NOMO-1 (cell line): Measurements from ENCODE around the gene LGR6.
"Not testable (repeated sequence)": the region's sequence is repeated elsewhere in the genome, so short reads cannot be mapped to it uniquely, and the experiment has no call there.

Experiments
- DNase-seq, 2 experiments: peaks; one replicate each; lab custom pipeline; 2025; ENCODE audit not compliant: unreplicated experiment in 2 of 2; lab: John Stamatoyannopoulos, UW

Gene LGR6

GRCh38 chr1:202235003-202235660, 41.5 kb downstream of the LGR6 start:
- DNase-seq: no peak

- DNase-seq: peak; percentile 22 to 27
Measured at GRCh38 chr1:202235856-202236837, 42.5 kb downstream of the LGR6 start.

DNA sequence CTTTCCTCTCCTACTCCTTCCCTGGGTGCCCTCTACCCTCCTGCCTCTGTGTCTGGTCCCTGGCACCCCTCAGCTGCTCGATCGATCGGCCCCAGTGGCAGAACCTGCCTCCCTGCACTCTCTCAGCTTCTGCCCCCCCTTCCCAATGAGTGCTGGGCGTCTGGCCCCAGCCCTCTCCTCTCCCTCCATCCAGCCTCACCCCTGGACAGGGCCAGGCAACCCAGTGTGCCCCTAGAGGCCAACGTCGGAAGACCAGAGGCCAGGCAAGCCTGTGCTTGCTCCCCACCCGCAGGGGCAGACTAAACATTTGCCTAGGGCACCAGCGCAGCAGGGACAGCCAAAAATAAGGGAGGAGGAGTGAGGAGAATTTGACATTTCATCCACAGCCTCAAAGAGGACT, 43.5 kb downstream of the LGR6 start:
- peak in 1 of 2 experiments; percentile 7 for DNase-seq

- no peak for DNase-seq
Measured at GRCh38 chr1:202238914-202239313, 45.3 kb downstream of the LGR6 start.

DNA sequence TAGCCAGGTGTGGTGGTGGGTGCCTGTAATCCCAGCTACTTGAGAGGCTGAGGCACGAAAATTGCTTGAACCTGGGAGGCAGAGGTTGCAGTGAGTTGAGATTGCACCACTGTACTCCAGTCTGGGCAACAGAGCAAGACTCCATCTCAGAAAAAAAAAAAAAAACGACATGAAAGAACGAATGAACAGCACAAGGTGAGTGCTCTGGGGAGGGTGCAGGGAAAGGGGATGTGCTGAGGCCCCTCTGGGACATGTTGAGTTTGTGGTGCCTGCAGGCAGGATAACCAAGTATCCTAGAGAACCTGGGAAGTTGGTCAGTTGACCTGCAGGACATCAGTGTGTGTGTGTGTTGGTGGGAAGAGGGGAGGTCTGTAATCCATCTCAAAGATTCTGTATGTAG, 46.6 kb downstream of the LGR6 start:
- DNase-seq: not testable (repeated sequence)

GRCh38 chr1:202240956-202241355, 47.4 kb downstream of the LGR6 start:
- no peak for DNase-seq

DNA sequence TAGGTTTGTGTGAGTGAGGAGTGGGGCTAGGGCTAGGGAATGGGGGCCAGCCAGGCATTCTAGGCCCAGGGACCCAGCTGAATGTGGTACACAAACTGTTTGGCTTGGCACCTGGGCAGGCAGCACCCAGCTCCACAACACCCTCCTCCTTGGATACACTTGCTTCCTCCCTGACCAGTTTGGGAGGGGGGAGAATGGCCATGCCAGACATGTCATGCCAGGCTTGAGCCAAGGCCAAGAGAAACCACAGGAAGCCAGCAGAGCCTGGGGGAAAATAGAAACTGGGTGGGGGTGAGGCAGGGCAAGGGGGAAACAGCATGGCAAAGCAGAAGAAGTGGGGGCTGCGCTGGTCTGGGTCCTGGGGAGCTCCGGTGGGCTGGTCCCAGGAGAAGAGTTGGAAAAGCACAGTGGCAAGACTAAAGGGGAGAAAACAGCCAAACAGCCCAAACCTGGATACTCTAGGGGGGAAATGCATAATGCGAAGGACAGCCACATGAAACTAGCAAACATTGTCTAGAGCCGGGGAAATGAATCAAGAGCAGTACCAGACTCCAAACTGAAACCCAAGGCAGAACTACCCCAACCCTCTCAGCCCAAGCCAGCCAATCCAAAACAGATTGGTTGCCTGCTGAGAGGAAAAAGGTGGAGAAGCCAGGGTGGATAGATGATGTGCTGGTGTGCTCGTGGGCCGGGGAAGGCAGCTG, 47.9 kb downstream of the LGR6 start:
- no peak for DNase-seq

GRCh38 chr1:202242080-202242419, 48.5 kb downstream of the LGR6 start:
- no peak for DNase-seq

- DNase-seq: no peak
Measured at GRCh38 chr1:202243006-202243405, 49.4 kb downstream of the LGR6 start.

DNA sequence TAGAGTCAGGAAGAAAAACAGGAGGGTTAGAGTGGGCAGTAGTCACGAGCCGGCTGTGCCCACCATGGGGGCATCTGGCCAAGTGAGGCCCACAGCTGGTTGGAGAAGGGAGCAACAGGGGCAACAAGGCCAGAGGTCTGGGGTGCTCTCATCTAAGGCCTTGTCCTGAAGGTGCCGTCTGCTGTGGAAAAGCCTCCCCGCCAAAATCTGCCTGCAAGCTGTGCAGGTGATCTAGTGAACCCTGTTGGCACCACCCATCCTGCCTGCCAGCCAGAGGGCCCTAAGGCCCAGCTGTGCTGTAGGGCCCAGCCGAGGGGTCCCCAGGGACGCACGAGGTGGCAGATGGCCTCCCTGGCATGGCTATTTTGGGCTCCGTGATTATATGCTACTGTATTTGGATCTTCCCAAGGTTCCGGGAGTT, 51.3 kb downstream of the LGR6 start:
- no peak for DNase-seq

DNA sequence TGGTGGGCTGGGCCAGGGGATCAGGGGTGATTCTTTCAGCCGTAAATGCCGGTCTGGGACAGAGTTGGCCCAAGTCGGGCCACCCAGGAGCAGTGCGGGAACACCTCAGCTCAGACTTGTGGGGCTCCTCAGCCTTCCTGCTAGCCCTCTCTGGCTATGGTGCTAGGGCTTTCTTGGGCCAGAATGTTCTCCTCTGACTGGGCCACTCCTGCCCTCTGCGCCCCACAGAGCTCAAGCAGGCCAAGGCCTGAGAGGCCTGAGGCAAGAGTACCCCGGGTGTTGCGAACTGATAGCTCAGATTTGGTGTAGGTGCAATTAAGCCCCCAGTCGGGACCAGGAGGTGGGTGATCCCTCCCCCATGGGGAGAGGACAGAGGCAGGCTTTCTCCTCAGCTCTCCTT, 51.8 kb downstream of the LGR6 start:
- DNase-seq: no peak

DNA sequence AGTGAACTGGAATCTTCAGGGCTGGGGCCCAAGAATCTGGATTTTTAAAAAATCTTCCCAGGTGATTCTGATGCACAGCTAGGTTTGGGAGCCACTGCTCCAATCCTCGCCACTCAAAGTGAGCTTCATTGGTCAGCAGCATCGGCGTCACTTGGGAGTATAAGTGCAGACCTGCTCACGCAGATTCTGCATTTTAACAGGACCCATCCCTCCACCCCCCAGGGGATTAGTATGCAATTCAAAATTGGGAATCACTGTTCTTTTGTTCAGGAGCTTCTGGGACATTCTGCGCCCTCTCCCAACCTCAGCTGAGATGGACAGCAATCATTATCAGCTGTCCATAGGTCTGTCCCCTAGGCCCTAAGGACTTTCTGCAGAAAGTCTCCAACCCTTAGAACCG, 53.5 kb downstream of the LGR6 start:
- DNase-seq: no peak

- no peak for DNase-seq
Measured at GRCh38 chr1:202247837-202248795, 54.5 kb downstream of the LGR6 start.

DNA sequence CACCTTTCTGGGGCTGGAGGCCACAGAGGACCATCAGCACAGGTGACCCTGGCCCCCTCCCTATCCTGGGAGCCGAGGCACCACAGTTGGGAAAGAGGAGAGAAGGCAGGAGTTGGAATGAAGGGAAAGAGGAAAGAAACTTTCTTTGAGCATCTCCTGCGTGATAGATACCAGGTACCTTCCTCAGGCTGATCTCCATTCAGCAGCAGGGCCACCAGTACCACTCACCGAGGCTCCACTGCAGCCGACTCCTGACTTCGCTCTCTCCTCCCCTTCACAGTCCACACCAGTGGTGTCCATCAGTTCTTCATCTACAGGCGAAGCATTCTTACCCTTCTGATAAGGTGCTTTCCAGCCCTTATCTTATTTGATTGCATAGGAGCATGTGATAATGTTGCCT, 55.3 kb downstream of the LGR6 start:
- DNase-seq: no peak

DNA sequence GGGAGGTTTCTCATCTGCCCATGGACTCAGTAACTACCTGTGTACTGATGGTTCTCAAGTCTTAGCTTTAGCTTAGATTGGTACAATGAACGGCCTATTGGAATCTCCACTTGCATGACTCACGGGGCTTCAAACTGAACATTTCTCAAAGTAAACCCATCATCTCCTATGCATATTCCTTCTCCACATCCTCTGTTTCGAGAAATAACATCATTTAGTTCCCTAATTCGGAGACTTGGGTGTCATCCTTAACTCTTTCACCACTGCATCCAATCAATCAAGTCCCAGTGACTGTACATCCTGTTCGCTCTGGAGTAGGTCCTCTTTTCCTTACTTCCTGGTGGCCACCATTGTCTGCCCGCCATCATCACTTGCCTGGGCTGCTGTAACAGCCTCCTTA, 55.8 kb downstream of the LGR6 start:
- peak in 1 of 2 experiments; percentile 9 for DNase-seq

- DNase-seq: no peak
Measured at GRCh38 chr1:202249846-202250245, 56.2 kb downstream of the LGR6 start.

- no peak for DNase-seq
Measured at GRCh38 chr1:202250982-202251381, 57.4 kb downstream of the LGR6 start.

DNA sequence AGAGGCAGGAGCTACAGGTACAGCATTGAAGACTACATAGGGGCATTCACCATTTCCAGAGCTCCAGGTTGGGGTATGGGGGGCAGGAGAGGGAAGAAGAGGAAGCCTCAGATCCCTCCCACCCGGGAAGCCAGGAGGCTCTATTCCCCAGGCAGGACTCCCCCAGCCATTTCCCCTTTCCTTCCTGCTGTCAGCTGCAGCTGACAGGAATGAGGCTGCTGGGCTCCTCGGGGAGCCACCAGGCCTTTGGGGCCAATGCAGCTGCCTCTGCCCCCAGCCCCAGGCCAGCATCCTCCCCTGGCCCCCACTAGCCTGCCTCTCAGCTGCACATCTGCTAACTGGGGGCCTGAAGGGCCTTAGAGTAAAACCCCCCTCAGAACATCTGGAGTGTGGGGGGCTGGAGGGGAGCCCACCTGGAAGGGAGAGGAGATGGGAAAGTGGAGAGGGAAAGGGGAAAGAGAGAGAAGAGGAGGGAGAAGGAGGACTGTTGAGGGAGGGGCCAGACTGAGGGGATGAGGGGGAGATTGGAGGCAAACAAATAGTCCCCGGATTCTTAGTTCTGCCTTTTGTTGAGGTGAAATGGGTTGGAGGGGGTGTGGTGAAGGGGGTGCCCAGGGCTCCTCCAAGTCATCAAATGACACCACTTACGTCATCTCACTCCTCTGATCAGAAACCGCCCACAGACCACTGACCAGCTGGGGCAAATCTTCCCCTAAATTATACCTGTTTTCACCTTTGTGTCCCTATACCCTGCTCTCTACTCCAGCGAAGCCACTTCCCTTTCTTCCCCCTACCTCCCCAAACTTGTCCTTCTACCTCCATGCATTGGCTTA, 58.0 kb downstream of the LGR6 start:
- no peak for DNase-seq

DNA sequence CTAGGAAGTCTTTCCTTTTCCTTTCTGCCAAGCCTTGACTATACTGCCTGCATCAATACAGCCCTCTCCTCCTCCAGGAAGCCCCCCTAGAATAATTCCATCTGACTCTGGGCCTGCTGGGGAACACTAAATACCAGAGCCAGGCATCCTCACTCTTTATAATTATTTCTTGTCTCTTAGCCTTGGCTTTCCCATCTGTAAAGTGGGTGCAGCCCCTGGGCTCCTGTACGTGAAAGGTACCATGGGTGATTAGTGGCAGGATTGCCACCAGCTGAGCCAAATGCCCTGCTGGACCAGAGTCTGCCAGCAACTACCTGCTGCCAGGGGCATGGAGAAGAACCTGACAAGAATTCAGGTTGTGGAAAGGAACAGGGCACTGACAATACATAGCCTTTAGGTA, 58.7 kb downstream of the LGR6 start:
- DNase-seq: no peak
